ENCODE measurements around the gene PLLP. TPM values are rescaled to one million over a fixed set of nuclear protein-coding genes. Genes with fewer than 3 reads are reported as not detected.

PLLP gene
- total RNA-seq, 1 donor from 2014 or later = 4.9 TPM

GRCh38 chr16:57282510-57283213, 1.8 kb downstream of the PLLP start:
- peaks cover 40% of the 10 kb centered on the region for H3K27me3 Mint-ChIP-seq
- H3K27ac Mint-ChIP-seq = peak overlapping the region; percentile 39
- H3K36me3 Mint-ChIP-seq = no peaks in the 10 kb centered on the region
- no peak for DNase-seq (ENCODE audit: extremely low spot score, unreplicated experiment)
- H3K4me3 Mint-ChIP-seq = peak overlapping the region; percentile 76
- H3K4me1 Mint-ChIP-seq (ENCODE audit: unreplicated experiment) = peaks cover 4% of the 10 kb centered on the region
- TF ChIP-seq CTCF (conservative IDR thresholded peaks at IDR 0.05) = no peak
- H3K9me3 Mint-ChIP-seq = no peaks in the 10 kb centered on the region

DNA sequence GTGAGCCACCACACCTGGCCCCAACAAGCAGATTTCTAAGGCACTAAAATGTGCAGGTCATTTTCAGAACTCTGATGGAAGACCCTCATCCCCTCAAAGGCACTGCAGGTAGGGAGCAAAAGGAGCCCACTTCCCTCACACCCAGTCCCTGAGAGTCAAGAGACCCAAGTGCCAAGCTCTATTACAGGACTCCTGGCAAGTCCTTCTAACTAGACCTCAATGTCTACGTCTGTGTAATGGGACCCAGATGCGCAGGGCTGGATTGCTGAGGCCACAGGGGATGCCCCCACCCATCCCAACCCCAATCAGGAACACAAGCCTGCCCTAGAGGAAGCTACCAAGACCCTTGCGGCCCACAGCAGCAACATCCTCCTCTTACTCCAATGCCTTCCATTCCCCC, 2.7 kb downstream of the PLLP start:
- Mint-ChIP-seq H3K27me3 (peaks cover 38% of the 10 kb centered on the region), H3K27ac (no peak overlapping the region), H3K4me3 (no peak overlapping the region), H3K4me1 (ENCODE audit: unreplicated experiment) (peaks cover 8% of the 10 kb centered on the region), H3K36me3 (no peaks in the 10 kb centered on the region), H3K9me3 (no peaks in the 10 kb centered on the region)
- TF ChIP-seq CTCF (conservative IDR thresholded peaks at IDR 0.05) = no peak
- no peak for DNase-seq (ENCODE audit: extremely low spot score, unreplicated experiment)

GRCh38 chr16:57279780-57280638, 4.5 kb downstream of the PLLP start:
- Mint-ChIP-seq H3K27me3 (peaks cover 32% of the 10 kb centered on the region), H3K36me3 (no peaks in the 10 kb centered on the region), H3K4me3 (peak overlapping the region; percentile 51), H3K4me1 (ENCODE audit: unreplicated experiment) (peaks cover 10% of the 10 kb centered on the region), H3K9me3 (no peaks in the 10 kb centered on the region), H3K27ac (peak overlapping the region; percentile 19)
- no peak for TF ChIP-seq CTCF (conservative IDR thresholded peaks at IDR 0.05)
- DNase-seq (ENCODE audit: extremely low spot score, unreplicated experiment) = no peak

- TF ChIP-seq CTCF (conservative IDR thresholded peaks at IDR 0.05) = no peak
- H3K27ac Mint-ChIP-seq = no peak overlapping the region
- H3K4me1 Mint-ChIP-seq (ENCODE audit: unreplicated experiment) = peaks cover 10% of the 10 kb centered on the region
- H3K4me3 Mint-ChIP-seq = no peak overlapping the region
- H3K36me3 Mint-ChIP-seq = no peaks in the 10 kb centered on the region
- H3K9me3 Mint-ChIP-seq = no peaks in the 10 kb centered on the region
- no peak for DNase-seq (ENCODE audit: extremely low spot score, unreplicated experiment)
- peaks cover 23% of the 10 kb centered on the region for H3K27me3 Mint-ChIP-seq
Observed at GRCh38 chr16:57278494-57278893, 6.0 kb downstream of the PLLP start.

DNA sequence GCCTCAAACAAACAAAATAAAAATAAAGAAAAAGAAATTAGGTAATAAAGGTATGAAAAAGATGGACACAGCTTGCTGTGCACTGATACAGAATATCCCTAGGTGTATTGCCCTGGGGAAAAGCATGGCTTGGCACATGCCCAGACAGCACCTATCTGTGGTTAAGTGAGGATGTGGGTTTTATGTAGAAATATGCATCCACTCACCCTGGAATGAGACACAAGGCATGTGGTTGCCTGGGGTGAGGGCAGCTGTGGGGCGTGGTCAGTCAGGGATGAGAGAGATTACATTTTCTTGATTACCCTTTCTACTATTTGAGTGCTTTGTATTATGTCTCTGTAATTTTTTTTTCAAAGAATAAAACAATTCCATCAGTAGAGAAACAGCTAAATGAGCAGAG, 6.9 kb downstream of the PLLP start:
- Mint-ChIP-seq H3K4me3 (no peak overlapping the region), H3K27ac (peak overlapping the region; percentile 50), H3K27me3 (peaks cover 14% of the 10 kb centered on the region), H3K9me3 (no peaks in the 10 kb centered on the region), H3K36me3 (no peaks in the 10 kb centered on the region), H3K4me1 (ENCODE audit: unreplicated experiment) (peaks cover 10% of the 10 kb centered on the region)
- DNase-seq (ENCODE audit: extremely low spot score, unreplicated experiment) = no peak
- no peak for TF ChIP-seq CTCF (conservative IDR thresholded peaks at IDR 0.05)

Data from type B pancreatic cell (in vitro differentiated cells).